GM19240 (cell line): ENCODE measurements around the gene RNF166.
A peak's percentile ranks its signal among the peaks of the same experiment; 100 is the strongest.

Experiments used
- DNase-seq: peaks from one replicate; pipeline ENCODE4 v3.0.0; 2011; ENCODE audit warnings: low spot score; ENCODE audit not compliant: insufficient read length

The RNF166 gene

GRCh38 chr16:88739139-88739976 is 33.1 kb upstream of the RNF166 start:
- no peak for DNase-seq

GRCh38 chr16:88738151-88739084 is 32.2 kb upstream of the RNF166 start:
- no peak for DNase-seq

- peak; percentile 72 for DNase-seq
Measured at GRCh38 chr16:88737298-88738150, 31.3 kb upstream of the RNF166 start.

- DNase-seq, result no peak
Measured at GRCh38 chr16:88736496-88736895, 30.3 kb upstream of the RNF166 start.

GRCh38 chr16:88736088-88736487 is 29.9 kb upstream of the RNF166 start:
- DNase-seq, result no peak

GRCh38 chr16:88735616-88736015 is 29.4 kb upstream of the RNF166 start:
- no peak for DNase-seq

GRCh38 chr16:88735121-88735520 is 28.9 kb upstream of the RNF166 start:
- no peak for DNase-seq

- DNase-seq, result no peak
Measured at GRCh38 chr16:88734361-88734728, 28.1 kb upstream of the RNF166 start.

- no peak for DNase-seq
Measured at GRCh38 chr16:88733630-88734360, 27.6 kb upstream of the RNF166 start.

GRCh38 chr16:88732961-88733294 is 26.7 kb upstream of the RNF166 start:
- no peak for DNase-seq

- DNase-seq, result no peak
Measured at GRCh38 chr16:88732172-88732960, 26.2 kb upstream of the RNF166 start.

- no peak for DNase-seq
Measured at GRCh38 chr16:88731699-88732098, 25.5 kb upstream of the RNF166 start.

GRCh38 chr16:88730632-88731607 is 24.7 kb upstream of the RNF166 start:
- DNase-seq, result no peak

- DNase-seq, result no peak
Measured at GRCh38 chr16:88727871-88728270, 21.7 kb upstream of the RNF166 start.

- DNase-seq, result no peak
Measured at GRCh38 chr16:88726981-88727380, 20.8 kb upstream of the RNF166 start.

- DNase-seq, result no peak
Measured at GRCh38 chr16:88726408-88726749, 20.2 kb upstream of the RNF166 start.

- DNase-seq, result no peak
Measured at GRCh38 chr16:88725609-88726407, 19.6 kb upstream of the RNF166 start.

- no peak for DNase-seq
Measured at GRCh38 chr16:88724855-88725555, 18.8 kb upstream of the RNF166 start.
